Putamen (tissue), 1 donor: ENCODE results near the gene CYB5A.

Source experiments
- DNase-seq: peaks from one replicate; pipeline ENCODE4 v3.0.0-alpha.2; 2016; ENCODE audit warnings: low spot score

The CYB5A gene

DNA sequence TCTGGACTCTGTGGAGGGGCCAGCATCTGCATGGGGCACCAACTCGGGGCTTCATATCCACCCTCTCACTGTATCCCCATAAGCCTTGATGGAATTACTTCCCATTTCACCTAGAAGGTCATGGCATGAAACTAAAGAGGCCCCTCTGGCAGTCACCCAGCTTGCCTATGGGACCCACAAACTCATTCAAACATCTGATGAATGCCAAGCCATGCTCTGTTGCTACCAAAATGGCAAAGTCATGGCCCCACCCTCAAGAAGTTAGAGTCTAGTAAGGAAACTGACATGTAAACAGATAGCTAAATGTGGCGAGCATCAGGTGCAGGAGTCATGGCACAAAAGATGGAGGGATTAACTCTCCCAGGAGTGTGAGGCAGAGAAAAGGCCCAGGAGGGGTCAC is 14.5 kb downstream of the CYB5A start:
- no peak for DNase-seq

DNA sequence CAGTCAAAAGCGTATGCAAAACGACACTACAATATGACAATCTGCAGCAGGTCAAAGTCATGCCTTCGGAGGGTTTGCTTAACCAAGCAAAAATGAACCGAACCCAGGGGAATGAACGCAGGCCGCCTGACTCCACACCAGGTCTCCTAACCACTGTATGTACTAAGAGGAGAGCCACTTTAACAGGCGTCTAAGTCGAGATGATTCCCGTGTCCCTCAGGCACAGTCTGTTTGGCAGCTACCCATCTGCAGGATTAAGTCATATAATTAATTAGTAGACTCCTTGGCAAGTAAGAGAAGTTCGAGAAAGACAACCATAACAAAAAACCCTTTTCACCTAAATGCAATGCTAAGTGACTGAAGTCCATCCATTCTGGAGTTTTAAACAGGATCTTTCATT is 15.2 kb downstream of the CYB5A start:
- no peak for DNase-seq

DNA sequence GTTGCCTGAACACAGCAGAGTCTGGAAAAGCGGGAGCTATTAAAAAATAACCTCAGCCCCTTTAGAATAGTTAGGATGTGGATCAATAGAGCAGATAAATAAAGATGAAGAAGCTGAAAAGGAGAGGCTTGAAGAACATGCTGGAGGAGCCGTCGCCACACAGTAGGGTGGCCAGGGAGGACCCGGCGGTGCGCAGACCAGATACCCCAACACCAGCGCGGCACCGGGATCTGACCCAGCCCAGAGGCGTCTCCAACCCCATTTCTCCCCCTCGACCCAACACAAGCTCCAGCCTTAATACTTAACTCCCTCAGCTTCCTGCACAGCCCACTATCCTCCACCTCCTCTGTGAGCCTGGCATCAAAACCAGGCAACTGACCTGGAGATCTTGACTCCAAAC is 16.0 kb downstream of the CYB5A start:
- DNase-seq, result no peak

DNA sequence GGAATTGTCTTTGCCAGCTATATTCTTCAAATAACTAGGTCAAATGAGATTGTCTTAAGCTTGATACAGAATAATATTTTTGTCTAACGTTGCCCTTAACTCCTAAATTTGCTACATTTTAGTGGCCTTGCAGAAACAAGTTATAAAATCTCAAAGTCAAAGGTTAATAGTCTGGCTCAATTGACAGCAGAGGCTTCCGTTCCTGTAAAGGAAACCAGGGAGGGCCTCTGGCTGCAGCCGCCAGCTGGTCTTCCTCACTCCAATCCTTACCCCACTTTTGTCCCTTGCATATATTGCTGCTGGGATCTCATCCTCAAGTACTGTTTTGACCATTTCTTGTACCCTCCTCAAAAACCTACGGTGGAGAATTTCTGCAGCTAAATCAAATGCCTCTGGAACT is 17.1 kb downstream of the CYB5A start:
- no peak for DNase-seq

DNA sequence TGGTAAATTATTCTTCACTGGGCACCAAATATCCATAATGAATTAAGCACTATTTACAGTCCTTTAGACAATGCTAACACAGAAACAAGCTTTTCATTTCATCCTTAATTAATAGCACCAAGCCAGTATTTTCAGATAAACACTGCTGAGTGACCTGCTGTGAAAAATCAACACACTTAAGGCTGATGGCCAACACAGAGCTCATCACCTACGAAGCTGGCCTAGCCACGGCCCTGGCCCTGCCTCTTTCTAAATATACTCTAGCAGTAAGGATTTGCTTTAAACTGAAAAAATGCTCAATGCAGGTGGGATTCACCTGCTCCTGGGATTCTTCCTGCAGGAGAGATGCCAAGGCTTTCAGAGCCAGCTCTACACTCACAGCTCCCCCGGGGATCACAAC is 18.4 kb downstream of the CYB5A start:
- no peak for DNase-seq

DNA sequence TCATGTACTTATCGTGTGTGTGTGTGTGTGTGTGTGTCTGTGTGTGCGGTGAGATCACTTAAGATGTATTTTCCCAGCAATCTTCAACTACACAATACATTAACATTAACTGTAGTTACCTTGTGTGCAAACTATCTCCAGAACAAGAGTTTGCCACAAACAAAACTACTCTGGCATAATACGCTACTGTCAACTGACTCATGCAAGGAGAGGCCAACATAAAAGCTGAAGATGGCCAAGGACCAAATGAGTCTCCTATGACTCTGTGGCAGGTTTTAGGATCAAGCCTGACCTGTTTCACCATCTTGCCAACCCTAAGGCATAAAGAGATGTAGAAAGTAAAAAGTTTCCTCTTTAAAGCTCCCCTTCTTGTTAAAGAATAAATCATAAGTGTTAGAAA is 20.1 kb downstream of the CYB5A start:
- no peak for DNase-seq

DNA sequence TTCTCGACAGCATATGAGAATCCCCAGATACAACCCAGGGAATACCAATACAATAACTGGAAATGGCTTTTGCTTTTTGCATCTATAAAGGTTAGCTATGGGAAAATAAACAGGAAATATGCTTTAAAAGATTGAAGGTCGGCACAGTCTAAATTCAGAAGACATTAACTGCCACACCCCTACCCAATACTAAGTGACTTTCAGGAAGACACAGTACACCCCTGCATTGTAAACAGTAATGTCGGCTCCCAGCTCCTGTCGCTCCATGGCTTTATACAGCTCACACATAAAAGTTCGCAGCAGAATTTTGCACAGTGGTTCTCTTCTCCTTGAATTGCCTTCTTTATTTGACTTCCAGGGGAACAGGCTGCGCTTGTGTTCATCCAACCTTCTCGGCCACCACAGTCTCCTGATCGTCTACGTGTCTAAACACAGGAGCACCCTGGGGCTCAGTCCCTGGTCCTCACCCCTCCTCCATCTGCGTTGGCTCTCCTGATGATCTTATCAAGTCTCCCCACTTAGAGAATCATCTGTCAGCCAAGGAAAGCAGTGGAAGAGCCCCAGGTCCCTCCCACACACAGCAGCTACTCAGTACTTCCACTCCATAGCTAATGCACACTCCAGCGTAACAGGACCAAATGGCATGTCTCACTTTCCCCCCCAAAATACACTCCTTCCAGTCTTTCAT is 22.7 kb downstream of the CYB5A start:
- no peak for DNase-seq

DNA sequence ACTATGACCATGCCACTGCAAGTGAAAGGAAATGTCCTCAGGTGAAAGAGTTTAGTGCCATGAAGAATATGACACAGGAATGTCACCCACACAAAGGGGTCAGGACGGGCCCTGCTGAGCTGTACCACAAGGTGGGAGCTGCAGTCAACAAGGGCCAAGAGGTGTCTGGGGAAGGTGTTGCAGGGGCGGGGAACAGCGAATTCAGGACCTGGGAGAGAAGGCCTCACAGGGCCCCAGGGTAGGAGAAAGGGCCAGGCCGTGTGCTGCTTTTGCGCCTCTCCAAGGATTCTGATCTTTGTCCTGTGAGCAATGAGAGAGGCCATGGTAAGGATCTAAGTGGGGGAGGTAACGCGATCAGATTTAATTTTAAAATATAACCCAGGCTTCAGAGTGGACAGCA is 23.6 kb downstream of the CYB5A start:
- no peak for DNase-seq

DNA sequence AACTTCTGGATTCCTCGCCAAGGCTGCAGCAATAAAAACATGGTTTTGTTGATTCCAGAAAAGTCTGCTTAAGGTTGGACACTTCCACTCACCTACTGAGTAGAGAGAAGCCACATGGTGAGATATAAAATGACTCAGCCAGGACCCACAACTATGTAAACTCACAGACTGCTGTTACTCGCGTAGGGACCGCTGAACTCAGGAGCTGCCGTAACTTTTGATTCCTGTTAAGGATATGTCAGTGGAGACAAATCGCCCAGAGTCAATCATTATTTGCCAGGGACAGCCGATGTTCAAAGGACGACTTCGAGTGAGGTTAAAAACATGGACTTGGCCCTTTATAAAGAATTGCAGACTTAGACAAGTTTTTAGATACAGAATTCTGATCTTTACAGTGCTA is 25.6 kb downstream of the CYB5A start:
- no peak for DNase-seq

DNA sequence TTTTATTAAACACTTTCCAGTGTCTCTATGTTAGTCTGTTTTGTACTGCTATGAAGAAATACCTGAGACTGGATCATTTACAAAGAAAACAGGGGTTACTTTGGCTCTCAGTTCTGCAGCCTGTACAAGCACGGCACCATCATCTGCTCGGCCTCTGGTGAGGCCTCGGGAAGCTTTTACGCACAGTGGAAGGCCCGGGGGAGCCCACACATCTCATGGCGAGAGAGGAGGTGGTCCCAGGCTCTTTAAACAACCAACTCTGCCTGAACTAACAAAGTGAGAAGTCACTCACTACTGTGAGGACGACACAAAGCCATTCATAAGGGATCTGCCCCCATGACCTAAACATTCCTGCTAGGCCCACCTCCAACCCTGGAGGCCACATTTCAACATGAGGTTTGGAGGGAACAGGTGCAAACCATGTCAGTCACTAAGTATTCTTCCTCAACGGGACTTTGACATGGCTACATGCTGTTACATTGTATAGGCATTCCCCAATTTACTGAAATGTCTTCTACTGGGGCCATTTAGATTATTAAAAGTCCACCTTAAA is 26.1 kb downstream of the CYB5A start:
- no peak for DNase-seq

DNA sequence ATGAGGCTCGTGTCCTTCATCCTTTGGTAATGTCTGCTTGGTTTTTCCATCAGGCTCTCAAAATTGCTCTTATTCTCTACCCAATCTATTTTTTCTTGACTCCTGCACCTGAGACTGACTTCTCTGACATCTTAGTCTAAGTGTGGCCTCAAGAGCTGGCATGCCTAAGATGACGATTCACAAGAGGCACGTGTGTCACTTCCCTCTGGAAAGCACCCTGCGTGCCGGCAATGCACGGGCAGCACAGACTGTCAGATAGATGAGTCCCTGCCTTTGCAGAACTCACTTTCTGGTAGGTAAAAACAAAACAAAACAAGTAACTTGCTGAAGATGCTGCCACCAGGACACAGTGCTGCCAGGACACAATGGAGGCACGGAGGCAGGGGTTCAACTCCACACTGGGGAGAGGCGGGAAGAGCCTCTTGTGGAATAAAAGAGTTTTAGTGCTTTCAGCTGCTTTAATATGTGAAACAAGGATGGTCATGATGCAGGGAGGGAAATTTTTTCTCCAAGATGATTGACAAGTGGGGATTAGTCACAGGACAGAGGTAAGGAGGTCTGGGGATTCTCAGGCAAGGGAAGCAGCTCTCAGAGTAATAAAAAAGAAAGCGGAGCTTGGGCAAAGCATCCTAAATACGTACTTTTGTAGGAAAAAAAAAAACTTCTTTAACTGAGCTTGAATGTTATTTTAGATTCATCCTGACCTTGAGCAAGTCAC is 27.3 kb downstream of the CYB5A start:
- DNase-seq, result no peak

DNA sequence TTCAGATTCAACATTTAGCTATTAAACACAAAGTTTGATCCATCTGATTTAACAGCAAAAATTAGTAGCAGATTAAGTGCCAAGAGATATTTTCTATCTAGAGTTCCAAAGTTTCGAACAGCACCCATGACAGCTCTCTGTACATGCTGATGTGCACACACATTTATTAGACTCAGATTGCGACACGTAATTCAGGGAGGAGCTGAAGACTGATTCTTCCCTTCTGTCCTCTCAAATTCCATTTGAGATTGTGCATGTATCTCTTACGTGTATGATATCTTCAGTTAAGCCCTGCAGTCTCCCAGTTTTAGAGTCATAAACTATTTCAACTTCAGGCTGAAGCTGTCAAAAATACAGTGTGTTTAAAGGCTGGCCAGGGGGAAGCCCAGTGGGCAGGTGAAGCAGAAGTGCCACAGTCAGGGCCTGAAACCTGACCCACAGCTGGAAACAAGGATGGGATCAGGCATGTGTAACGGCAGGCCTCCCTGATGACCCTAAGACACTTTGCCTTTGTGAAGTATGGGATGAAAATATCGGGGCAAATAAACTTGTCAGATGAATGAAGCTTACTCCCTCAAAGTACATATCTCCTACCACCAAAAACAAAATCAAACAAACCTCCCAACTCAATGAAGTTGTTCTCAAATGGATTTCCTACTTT is 30.6 kb downstream of the CYB5A start:
- no peak for DNase-seq

DNA sequence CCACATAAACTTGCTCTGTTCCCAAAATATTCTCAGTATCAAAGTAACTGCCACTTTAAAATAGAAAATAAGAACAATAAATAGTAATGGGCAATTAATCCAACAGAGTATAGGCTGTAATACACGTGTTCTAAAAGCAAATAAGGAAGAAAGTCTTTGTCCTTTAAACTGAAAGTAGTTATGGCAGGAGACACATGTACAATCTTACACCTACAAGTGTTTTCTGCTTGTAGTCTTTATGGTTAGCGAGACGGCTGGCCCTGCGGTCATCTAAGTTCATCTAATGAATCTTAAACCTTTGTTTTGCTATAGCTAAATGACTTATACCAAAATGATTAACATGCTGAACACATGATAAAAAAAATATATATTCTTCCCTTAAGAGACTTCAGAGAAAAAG is 32.4 kb downstream of the CYB5A start:
- DNase-seq, result no peak

DNA sequence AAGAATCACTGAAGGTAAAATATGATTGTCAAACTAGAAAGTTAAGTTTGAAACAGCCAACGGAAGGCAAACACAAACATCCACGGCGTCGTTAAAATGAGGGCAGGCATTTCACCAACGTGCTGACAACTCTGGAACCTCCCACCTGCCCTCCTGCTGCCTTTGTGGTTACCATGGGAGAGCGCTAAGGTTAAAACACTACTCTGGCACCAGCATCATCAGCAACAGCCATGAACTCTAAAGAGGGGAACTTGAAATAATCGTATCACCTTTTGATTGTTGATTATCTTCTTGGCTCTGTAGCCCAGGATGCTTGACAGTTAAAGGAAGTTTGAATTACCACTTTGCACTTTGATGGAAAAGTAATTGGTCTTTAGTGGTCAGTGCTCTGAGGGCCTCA is 34.7 kb downstream of the CYB5A start:
- no peak for DNase-seq

DNA sequence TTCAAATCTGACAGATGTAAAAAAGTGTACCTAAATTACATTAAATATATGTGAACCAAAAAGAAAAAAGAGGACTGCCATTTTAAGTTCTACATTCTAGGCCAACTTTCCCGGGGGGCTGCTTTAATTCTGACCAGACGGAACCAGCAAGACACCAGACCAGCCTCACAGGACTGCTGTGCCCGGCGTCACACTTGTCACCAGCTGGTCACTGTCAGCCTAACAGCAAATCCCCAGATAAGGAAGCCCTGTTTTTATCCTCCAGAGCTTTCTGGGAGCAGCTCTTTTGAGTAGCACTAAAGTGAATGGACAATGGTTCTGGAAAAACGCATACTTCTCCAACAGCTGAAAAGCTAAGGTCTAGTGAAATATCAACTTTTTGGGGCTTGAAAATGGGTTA is 35.6 kb downstream of the CYB5A start:
- no peak for DNase-seq

DNA sequence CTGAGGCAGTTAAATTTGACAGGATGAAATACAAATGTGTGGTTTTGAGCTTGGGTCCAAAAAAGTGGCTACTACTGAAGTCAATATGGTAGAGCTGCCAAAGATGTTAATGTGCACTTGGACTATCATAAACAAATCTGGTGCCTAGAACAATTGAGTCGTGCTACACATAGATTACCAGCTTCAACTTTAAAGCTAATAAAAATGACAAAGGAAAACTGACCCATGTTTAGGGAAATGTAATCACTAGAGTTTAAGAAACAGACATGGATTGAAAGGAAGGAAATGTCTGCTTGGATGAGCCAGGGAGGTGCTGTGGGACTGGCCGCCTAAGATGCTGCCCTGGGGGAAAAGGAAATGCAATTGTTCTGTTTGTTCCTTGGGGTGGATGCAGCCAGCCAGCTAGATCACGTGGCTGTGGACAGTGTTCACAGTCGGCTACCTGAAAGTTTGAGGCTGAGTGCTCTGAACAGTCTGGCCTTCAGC is 36.6 kb downstream of the CYB5A start:
- no peak for DNase-seq

DNA sequence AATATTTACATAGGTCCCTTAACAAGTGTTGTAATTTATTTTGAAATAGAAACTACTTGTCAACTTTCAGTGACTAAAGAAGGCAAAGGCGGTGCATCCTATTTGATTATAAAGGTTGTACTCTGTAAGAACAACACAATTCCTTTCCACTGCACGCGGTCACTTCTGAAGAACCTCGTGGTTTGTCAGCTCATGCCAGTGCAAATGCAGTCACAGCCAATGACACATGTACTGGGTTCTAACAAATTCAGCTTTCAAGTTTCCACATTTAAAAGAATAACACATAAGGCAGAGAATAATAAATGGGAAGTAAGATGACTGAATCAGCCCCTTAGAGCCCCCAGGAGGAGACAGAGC is 39.7 kb downstream of the CYB5A start:
- DNase-seq, result no peak

DNA sequence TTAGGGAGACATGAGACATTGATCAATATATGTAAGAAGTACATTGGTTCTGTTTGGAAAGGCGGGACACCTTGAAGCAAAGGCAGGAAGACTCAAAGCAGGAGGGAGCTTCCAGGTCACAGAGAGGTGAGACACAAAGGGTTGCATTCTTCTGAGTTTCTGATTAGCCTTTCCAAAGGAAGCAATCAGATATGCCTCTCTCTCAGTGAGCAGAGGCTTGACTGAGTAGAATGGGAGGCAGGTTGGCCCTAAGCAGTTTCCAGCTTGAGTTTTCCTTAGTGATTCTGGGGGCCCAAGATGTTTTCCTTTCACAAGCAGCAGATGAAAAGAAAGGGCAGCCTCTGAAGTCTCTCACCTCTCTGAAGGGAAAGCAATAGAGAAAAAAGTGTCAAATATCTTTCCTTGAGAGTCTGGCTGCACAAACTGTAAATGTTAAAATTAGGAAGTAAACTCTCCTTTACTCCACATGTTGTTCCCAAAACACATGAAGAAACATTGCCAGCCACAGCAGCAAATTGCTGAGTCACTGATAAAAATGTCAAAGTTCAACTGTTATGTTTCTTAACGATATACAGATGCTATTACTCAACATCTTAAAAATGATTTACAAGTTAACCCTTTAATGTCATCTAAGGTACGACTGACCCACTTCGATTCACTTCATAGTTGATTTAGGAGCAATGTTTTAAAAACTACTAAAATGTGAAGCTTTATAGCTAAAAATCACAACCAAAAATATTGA is 40.3 kb downstream of the CYB5A start:
- DNase-seq, result no peak

DNA sequence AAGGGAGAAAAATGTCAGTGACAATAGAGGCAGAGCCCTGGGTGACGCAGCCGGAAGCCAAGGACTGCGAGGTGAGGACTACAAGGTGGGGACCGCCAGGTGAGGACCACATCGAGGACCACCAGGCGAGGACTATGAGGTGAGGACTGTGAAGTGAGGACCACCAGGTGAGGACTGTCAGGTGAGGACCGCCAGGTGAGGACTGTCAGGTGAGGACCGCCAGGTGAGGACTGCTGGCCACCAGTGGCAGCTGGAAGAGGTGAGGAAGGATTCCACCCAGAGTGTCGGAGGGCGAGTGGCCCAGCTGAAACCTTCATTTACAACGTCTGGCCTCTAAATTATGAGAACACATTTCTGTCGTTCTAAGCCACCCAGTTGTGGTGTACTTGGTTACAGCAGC is 41.6 kb downstream of the CYB5A start:
- DNase-seq, result no peak

DNA sequence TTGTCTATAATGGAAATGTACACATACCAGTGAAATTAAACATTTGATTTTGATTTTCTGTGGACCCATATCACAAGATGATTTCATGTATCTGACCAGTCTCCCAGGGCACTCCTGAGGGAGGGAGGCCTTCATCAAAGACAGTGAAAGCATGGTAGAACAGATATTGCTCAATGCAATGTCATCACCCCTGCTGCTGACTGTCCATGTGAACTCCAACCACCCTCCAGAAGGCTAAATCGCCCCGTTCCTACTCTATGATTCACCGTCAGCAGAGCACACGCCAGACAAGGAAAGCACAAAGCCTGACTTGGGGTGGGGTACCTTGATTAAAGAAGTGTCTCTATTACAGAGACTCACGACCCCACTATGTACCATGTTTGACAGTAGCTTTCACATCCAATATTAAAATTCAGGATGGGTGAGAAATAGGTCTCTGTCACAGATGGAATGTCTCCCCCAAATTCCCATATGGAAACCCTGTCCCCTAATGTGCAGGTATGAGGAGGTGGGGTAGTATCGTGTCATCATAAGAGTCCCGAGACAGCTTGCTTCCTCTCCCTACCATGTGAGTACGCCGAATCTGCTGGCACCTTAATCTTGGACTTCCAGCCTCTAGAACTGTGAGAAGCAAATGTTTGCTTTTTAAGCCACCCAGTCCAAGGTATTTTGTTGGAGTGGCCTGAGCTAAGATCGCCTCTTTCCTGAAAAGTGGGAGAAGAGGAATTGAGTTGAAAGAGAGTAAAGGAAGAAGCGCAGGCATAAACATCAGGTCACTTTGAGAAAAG is 42.4 kb downstream of the CYB5A start:
- no peak for DNase-seq

DNA sequence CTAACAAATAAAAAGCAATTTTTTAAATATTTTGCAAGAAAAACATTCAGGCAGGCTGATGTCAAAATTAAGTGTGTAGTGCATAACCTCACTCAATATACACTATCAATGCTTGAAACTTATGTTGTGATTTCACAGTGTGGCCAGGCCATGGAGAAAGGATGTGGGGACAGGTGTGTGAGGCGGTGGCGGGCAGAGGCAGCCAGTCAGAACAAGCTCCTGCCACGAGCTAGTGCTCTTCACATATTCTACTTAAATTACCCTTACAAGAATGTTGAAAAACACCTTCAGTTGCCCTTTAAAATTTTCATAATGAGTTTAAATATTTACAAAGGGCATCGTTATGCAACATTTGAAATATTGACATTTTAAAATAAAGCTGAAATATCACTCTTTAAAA is 43.2 kb downstream of the CYB5A start:
- DNase-seq, result no peak

DNA sequence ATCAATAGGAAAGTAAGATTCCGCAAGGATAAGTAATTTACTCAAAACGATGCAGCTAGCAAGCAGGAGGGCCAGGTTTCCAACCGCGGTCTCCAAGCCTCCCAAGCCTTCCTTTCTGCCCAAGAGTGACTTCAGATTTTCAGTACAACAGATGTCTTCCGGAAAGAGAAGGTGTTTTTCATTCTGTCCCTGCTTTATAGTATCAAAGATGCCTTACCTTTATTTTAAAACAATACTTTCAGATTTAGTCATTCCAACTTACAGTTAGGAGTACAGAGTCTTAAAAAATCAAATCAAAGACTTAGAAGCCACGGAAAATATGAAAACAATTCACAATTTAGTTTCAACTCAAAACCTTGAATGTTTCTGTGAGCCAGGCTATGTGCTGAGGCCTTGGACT is 43.6 kb downstream of the CYB5A start:
- DNase-seq, result no peak
